H1 (cell line): Measurements from ENCODE around the gene SPDYE6.
"Not testable (repeated sequence)": the region's sequence is repeated elsewhere in the genome, so short reads cannot be mapped to it uniquely, and the experiment has no call there.

Experiments
- BRCA1 ChIP-seq: IDR thresholded peaks from 2 replicates; pipeline ENCODE4 v1.6.1; 2012; ENCODE audit warnings: low read depth, low read length, improper control_type of control experiment
- EZH2 ChIP-seq: fragments of 200-600 bp; sonication (generic); IDR thresholded peaks from 2 replicates; pipeline ENCODE4 v1.7.1; 2012; ENCODE audit warnings: low read depth, mild to moderate bottlenecking, moderate library complexity, low read length, inconsistent platforms; ENCODE audit not compliant: severe bottlenecking
- HDAC2 ChIP-seq, 2 experiments: fragments of 300-600 bp in 1 of 2; sonication (generic) in 1 of 2; IDR thresholded peaks; 2 replicates each; pipeline ENCODE4 v1.6.1; 2011 to 2012; ENCODE audit warnings: low read depth in 2 of 2, low read length in 2 of 2, mild to moderate bottlenecking in 2 of 2, moderate library complexity in 2 of 2, borderline replicate concordance in 1 of 2, inconsistent platforms in 1 of 2
- POLR2A ChIP-seq, 2 experiments: IDR thresholded peaks; 1 replicate in 1 of 2; 2 replicates in 1 of 2; pipeline ENCODE4 v1.6.1; 2011; ENCODE audit warnings: low read depth in 2 of 2, low read length in 2 of 2, mild to moderate bottlenecking in 2 of 2; ENCODE audit errors: control extremely low read depth in 1 of 2
- TF ChIP-seq, protein P1 (sequence below): IDR thresholded peaks from 2 replicates; pipeline ENCODE4 v1.6.1; 2012; ENCODE audit warnings: low read length, inconsistent platforms
- TF ChIP-seq, protein P2 (sequence below), 3 experiments: IDR thresholded peaks; 1 replicate in 2 of 3; 2 replicates in 1 of 3; pipeline versions ENCODE4 v1.5.1 to v1.6.1; 2011; ENCODE audit warnings: low read length in 3 of 3, mild to moderate bottlenecking in 3 of 3, inconsistent platforms in 2 of 3, low read depth in 1 of 3, moderate library complexity in 1 of 3; ENCODE audit not compliant: insufficient read depth in 1 of 3; ENCODE audit errors: control extremely low read depth in 1 of 3
- TF ChIP-seq, protein P3 (sequence below): IDR thresholded peaks from 2 replicates; pipeline ENCODE4 v1.6.1; 2012; ENCODE audit warnings: inconsistent platforms

DNA sequence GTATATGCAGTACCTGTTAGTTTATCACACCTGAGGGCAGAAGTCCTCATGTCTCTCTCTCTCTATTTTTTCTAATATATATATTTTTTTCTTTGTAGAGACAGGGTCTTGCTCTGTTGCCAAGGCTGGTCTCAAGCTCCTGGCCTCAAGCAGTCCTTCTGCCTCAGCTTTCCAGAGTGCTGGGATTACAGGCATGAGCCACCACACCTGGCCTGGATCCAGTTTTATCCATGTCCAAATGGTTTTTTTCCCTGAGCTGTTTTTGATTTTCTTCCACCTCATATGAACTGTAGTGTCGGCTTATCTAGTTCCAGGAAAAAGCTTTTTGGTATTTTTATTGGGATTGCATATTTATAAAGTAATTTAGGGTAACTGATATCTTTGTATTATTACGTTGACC lies 16.6 kb upstream of the SPDYE6 start:
- TF ChIP-seq, protein P1, sequence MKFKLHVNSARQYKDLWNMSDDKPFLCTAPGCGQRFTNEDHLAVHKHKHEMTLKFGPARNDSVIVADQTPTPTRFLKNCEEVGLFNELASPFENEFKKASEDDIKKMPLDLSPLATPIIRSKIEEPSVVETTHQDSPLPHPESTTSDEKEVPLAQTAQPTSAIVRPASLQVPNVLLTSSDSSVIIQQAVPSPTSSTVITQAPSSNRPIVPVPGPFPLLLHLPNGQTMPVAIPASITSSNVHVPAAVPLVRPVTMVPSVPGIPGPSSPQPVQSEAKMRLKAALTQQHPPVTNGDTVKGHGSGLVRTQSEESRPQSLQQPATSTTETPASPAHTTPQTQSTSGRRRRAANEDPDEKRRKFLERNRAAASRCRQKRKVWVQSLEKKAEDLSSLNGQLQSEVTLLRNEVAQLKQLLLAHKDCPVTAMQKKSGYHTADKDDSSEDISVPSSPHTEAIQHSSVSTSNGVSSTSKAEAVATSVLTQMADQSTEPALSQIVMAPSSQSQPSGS = not testable (repeated sequence)
- TF ChIP-seq, protein P2, sequence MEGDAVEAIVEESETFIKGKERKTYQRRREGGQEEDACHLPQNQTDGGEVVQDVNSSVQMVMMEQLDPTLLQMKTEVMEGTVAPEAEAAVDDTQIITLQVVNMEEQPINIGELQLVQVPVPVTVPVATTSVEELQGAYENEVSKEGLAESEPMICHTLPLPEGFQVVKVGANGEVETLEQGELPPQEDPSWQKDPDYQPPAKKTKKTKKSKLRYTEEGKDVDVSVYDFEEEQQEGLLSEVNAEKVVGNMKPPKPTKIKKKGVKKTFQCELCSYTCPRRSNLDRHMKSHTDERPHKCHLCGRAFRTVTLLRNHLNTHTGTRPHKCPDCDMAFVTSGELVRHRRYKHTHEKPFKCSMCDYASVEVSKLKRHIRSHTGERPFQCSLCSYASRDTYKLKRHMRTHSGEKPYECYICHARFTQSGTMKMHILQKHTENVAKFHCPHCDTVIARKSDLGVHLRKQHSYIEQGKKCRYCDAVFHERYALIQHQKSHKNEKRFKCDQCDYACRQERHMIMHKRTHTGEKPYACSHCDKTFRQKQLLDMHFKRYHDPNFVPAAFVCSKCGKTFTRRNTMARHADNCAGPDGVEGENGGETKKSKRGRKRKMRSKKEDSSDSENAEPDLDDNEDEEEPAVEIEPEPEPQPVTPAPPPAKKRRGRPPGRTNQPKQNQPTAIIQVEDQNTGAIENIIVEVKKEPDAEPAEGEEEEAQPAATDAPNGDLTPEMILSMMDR (IDR thresholded peaks at IDR 0.05; ENCODE audit: control extremely low read depth in 1 of 3, insufficient read depth in 1 of 3, low read depth in 1 of 3, low read length in 3 of 3) = not testable (repeated sequence)
- not testable (repeated sequence) for TF ChIP-seq BRCA1; HDAC2 (IDR thresholded peaks at IDR 0.05; ENCODE audit: borderline replicate concordance in 1 of 2, low read depth in 2 of 2, low read length in 2 of 2); POLR2A (IDR thresholded peaks at IDR 0.05; ENCODE audit: control extremely low read depth in 1 of 2, low read depth in 2 of 2, low read length in 2 of 2); EZH2
- TF ChIP-seq, protein P3, sequence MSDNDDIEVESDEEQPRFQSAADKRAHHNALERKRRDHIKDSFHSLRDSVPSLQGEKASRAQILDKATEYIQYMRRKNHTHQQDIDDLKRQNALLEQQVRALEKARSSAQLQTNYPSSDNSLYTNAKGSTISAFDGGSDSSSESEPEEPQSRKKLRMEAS = not testable (repeated sequence)
